Naive thymus-derived CD4-positive, alpha-beta T cell (primary cell): ENCODE data around the gene LGI2. TPM values are rescaled to one million over a fixed set of nuclear protein-coding genes. Genes with fewer than 3 reads are reported as not detected.
"Not testable (repeated sequence)": the region's sequence is repeated elsewhere in the genome, so short reads cannot be mapped to it uniquely, and the experiment has no call there.

Source experiments
- ATAC-seq: fragments of 150-1000 bp; cut with Tn5 transposase; 2 replicates; pipeline ENCODE4 v1.10.0; 2021; ENCODE audit warnings: mild to moderate bottlenecking, moderate library complexity
- CTCF ChIA-PET: fragments of 350-600 bp; sonication (Branson Sonifier 250); formaldehyde crosslinking; loops from one replicate; lab custom pipeline; 2021; ENCODE audit warnings: antibody characterized with exemption; lab: Charles Lee
- POLR2A ChIA-PET: fragments of 350-600 bp; sonication (Branson Sonifier 250); formaldehyde crosslinking; loops from one replicate; lab custom pipeline; 2021; ENCODE audit warnings: antibody characterized with exemption, inconsistent platforms; lab: Charles Lee
- DNase-seq, 9 donors: peaks; one replicate each; pipeline versions ENCODE4 v3.0.0 to v3.0.0-alpha.2; 2020 to 2022; ENCODE audit warnings: mixed read lengths in 1 of 9
- H3K27ac ChIP-seq: one replicate; pipeline ENCODE4 v1.7.0; 2013; ENCODE audit warnings: mild to moderate bottlenecking, low read depth, low read length, moderate library complexity
- H3K27me3 ChIP-seq, 2 donors: one replicate each; pipeline ENCODE4 v1.7.0; 2013; ENCODE audit warnings: low read length in 2 of 2, mild to moderate bottlenecking in 2 of 2, moderate library complexity in 2 of 2; ENCODE audit not compliant: control insufficient read depth in 2 of 2, insufficient read depth in 2 of 2
- H3K36me3 ChIP-seq, 3 experiments: 1 replicate in 2 of 3; 2 replicates in 1 of 3; pipeline ENCODE4 v1.7.0; 2013; ENCODE audit warnings: low read length in 3 of 3, mild to moderate bottlenecking in 3 of 3, moderate library complexity in 1 of 3; ENCODE audit not compliant: insufficient read depth in 3 of 3, control insufficient read depth in 2 of 3
- H3K4me1 ChIP-seq, 2 donors: one replicate each; pipeline ENCODE4 v1.7.0; 2013; ENCODE audit warnings: low read length in 2 of 2, mild to moderate bottlenecking in 2 of 2, moderate library complexity in 1 of 2; ENCODE audit not compliant: control insufficient read depth in 2 of 2, insufficient read depth in 2 of 2
- H3K4me3 ChIP-seq: 2 replicates; pipeline ENCODE4 v1.7.0; 2013; ENCODE audit warnings: mild to moderate bottlenecking, low read length
- H3K9me3 ChIP-seq, 3 experiments: 1 replicate in 2 of 3; 2 replicates in 1 of 3; pipeline ENCODE4 v1.7.0; 2013; ENCODE audit warnings: low read length in 3 of 3; ENCODE audit not compliant: control insufficient read depth in 2 of 3
- H3K27ac Mint-ChIP-seq, 9 donors: one replicate each; pipeline ENCODE4 v1.8.0; 2020 to 2022; ENCODE audit warnings: mixed read lengths in 9 of 9, mild to moderate bottlenecking in 8 of 9, moderate library complexity in 5 of 9, inconsistent platforms in 2 of 9
- H3K27me3 Mint-ChIP-seq, 5 donors: one replicate each; pipeline ENCODE4 v1.8.0; 2021 to 2022; ENCODE audit warnings: mixed read lengths in 5 of 5, mild to moderate bottlenecking in 1 of 5
- H3K36me3 Mint-ChIP-seq, 5 donors: one replicate each; pipeline ENCODE4 v1.8.0; 2020 to 2022; ENCODE audit warnings: mixed read lengths in 5 of 5, mild to moderate bottlenecking in 3 of 5, inconsistent platforms in 1 of 5
- H3K4me1 Mint-ChIP-seq, 7 donors: one replicate each; pipeline ENCODE4 v1.8.0; 2020 to 2022; ENCODE audit warnings: mixed read lengths in 7 of 7, mild to moderate bottlenecking in 3 of 7, inconsistent platforms in 1 of 7
- H3K4me3 Mint-ChIP-seq, 10 donors: one replicate each; pipeline ENCODE4 v1.8.0; 2020 to 2022; ENCODE audit warnings: mild to moderate bottlenecking in 10 of 10, mixed read lengths in 10 of 10, moderate library complexity in 6 of 10, inconsistent platforms in 2 of 10
- H3K9me3 Mint-ChIP-seq, 11 donors: one replicate each; pipeline ENCODE4 v1.8.0; 2020 to 2022; ENCODE audit warnings: mixed read lengths in 11 of 11, mild to moderate bottlenecking in 4 of 11, inconsistent platforms in 1 of 11, moderate library complexity in 1 of 11
- intact Hi-C, 2 donors: fragments of 100-400 bp; cut with micrococcal nuclease; formaldehyde crosslinking; loops; one replicate each; pipeline ENCODE4 v1.15.1; 2023
- polyA plus RNA-seq, 2 donors: library from polyadenylated mRNA; unstranded; fragments of 300-500 nt; fragmentation: Illumina TruSeq; gene quantifications; one replicate each; pipeline ENCODE4 v1.2.3, GENCODE V29; 2021
- total RNA-seq, 6 experiments: library from RNA in 5 of 6; stranded (reverse) in 5 of 6; gene quantifications; 1 replicate in 5 of 6; 2 replicates in 1 of 6; pipeline ENCODE4 v1.2.3 and lab custom pipeline; 2021 to 2026

The LGI2 gene
- total and polyA plus RNA-seq, 7 experiments from 2014 or later, result not detected

DNA sequence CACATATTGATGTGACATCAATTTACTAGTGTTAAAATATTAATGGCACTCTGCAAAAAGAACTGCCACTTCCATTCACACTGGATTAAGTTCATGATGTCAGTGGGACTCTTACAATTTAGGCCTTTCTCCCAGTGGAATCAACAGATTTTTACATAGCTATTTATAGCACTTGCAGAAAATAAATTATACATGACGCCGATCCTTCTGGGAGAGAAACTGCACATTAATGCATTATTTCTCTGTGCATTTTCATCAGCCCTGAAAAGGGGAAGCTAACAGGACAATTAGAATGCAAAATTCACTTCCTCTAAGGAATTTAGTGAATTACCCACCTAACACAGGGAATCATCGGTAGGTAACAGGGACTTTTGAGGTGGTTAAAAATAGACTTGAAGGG, 15.7 kb downstream of the LGI2 start:
- no peak overlapping the region for H3K27ac Mint-ChIP-seq
- no peaks in the 10 kb centered on the region for H3K4me1 Mint-ChIP-seq
- ATAC-seq (no peak), DNase-seq (no peak)
- POLR2A ChIA-PET, result no interaction called here
- H3K36me3 Mint-ChIP-seq, result no peaks in the 10 kb centered on the region
- H3K27ac ChIP-seq, result no peak overlapping the region
- peaks cover 0 to 3% (median 0%) of the 10 kb centered on the region in 11 donors for H3K9me3 Mint-ChIP-seq
- intact Hi-C loops, result no loop called here
- H3K4me3 ChIP-seq, result no peak overlapping the region
- H3K4me1 ChIP-seq, result no peaks in the 10 kb centered on the region
- H3K4me3 Mint-ChIP-seq, result no peak overlapping the region
- H3K27me3 ChIP-seq, result no peaks in the 10 kb centered on the region
- no peaks in the 10 kb centered on the region for H3K36me3 ChIP-seq
- H3K27me3 Mint-ChIP-seq, result peaks cover 11 to 28% (median 17%) of the 10 kb centered on the region in 5 donors
- no peaks in the 10 kb centered on the region for H3K9me3 ChIP-seq
- CTCF ChIA-PET, result interaction anchor here (0.6 kb wide), 1 partner anchor 720 kb away, joined by 3 read pairs; no protein-coding TSS in a partner anchor

DNA sequence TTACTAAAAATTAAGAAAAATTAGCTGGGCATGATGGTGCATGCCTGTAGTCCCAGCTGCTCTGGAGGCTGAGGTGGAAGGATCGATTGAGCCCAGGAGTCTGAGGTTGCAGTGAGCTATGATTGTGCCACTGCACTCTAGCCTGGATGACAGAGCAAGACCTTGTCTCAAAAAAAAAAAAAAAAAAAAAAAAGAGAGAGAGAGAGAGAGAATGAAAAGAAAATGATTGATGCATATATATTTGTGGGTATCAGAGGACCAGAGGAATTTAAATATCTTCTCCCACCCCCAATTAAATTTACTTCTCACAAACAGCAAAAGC, 16.1 kb downstream of the LGI2 start:
- ATAC-seq, H3K36me3 ChIP-seq, intact Hi-C loops, H3K36me3 Mint-ChIP-seq, H3K4me1 ChIP-seq, DNase-seq, H3K4me1 Mint-ChIP-seq, H3K27ac Mint-ChIP-seq, POLR2A ChIA-PET, H3K4me3 ChIP-seq, H3K4me3 Mint-ChIP-seq, H3K27me3 ChIP-seq, H3K9me3 ChIP-seq, H3K27ac ChIP-seq, H3K9me3 Mint-ChIP-seq: not testable (repeated sequence)
- peaks cover 7 to 27% (median 13%) of the 10 kb centered on the region in 5 donors for H3K27me3 Mint-ChIP-seq
- CTCF ChIA-PET, result interaction anchor here (0.6 kb wide), 1 partner anchor 721 kb away, joined by 3 read pairs; no protein-coding TSS in a partner anchor

DNA sequence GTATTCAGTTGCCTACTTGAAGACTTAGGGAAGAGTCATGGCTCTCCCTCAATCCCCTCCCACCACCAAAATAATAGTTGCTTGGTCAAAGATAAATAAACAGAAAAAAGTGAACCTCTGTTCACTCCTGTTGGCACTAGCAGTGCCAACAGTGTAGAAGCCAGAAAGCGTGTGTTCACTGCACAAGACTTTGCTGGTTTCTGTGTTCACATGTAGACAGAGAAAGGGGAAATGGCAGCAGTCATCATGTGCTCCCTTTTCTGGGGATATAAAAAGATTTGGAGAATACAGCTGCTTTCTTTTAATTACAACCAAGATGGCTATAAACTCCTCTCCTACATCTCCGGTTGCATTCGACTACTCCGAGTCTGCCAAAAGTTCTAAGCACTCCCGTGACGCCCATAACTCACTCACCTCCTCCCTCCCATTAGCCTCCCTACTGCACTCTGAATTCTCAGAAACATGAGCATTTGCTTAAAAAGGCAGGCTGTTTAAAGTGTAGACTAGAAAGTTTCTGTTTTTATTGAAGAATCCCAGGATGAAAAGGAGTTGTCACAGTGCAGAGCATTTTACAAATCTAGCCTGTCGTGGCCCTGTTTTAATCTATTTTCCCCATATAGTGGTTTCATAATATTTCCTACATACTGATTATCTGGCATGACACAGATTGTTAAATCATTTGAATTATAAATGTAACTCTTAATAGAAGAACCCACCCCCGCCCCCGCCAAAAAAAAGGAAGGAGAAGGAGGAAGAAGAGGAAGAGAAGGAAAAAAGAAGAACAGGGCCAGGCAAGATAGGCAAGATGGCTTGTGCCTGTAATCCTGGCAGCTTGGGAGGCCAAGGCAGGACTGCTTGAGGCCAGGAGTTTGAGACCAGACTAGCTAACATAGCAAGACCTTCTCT, 16.7 kb downstream of the LGI2 start:
- no peaks in the 10 kb centered on the region for H3K27me3 ChIP-seq
- no peak for DNase-seq
- H3K36me3 Mint-ChIP-seq, result no peaks in the 10 kb centered on the region
- intact Hi-C loops, result no loop called here
- no peak overlapping the region for H3K4me3 ChIP-seq
- ATAC-seq, result no peak
- H3K27ac ChIP-seq, result no peak overlapping the region
- H3K27me3 Mint-ChIP-seq, result peaks cover 7 to 25% (median 12%) of the 10 kb centered on the region in 5 donors
- H3K4me1 ChIP-seq, result no peaks in the 10 kb centered on the region
- H3K4me1 Mint-ChIP-seq, result no peaks in the 10 kb centered on the region
- ChIA-PET POLR2A (no interaction called here), CTCF (interaction anchor here (0.6 kb wide), 1 partner anchor 721 kb away, joined by 3 read pairs; no protein-coding TSS in a partner anchor)
- no peak overlapping the region for H3K4me3 Mint-ChIP-seq
- H3K9me3 ChIP-seq, result no peaks in the 10 kb centered on the region
- H3K36me3 ChIP-seq, result no peaks in the 10 kb centered on the region
- H3K9me3 Mint-ChIP-seq, result peaks cover 0 to 5% (median 0%) of the 10 kb centered on the region in 11 donors
- no peak overlapping the region for H3K27ac Mint-ChIP-seq

DNA sequence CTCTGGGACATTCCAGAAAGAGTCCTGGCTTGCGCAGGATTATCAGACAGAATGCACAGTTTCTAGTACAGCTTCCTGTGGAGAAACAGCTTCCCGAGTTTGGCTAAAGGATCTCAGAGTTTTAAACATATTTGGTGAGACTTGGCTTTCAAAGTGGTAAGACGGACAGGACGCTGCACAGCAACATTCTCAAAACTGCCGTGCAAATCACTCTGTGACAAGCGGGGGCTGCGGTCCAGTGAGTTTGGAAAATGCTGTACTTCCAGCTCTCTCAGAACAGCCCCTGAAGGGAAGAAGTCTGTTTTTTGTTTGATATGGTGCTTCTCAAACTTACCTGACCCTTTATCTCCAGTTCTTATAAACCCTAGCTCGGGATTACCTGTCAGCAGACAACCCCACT, 18.1 kb downstream of the LGI2 start:
- Histone ChIP-seq H3K27ac (no peak overlapping the region), H3K9me3 (no peaks in the 10 kb centered on the region), H3K27me3 (no peaks in the 10 kb centered on the region), H3K36me3 (no peaks in the 10 kb centered on the region), H3K4me1 (no peaks in the 10 kb centered on the region), H3K4me3 (no peak overlapping the region)
- H3K4me1 Mint-ChIP-seq, result no peaks in the 10 kb centered on the region
- POLR2A ChIA-PET, result no interaction called here
- DNase-seq (no peak), ATAC-seq (no peak)
- intact Hi-C loops, result no loop called here
- CTCF ChIA-PET, result interaction anchor here (0.7 kb wide), 1 partner anchor 80 kb away, joined by 3 read pairs; no protein-coding TSS in a partner anchor
- peaks cover 0 to 5% (median 0%) of the 10 kb centered on the region in 11 donors for H3K9me3 Mint-ChIP-seq
- H3K4me3 Mint-ChIP-seq, result no peak overlapping the region
- H3K27ac Mint-ChIP-seq, result no peak overlapping the region
- H3K27me3 Mint-ChIP-seq, result peaks cover 2 to 23% (median 10%) of the 10 kb centered on the region in 5 donors
- no peaks in the 10 kb centered on the region for H3K36me3 Mint-ChIP-seq

DNA sequence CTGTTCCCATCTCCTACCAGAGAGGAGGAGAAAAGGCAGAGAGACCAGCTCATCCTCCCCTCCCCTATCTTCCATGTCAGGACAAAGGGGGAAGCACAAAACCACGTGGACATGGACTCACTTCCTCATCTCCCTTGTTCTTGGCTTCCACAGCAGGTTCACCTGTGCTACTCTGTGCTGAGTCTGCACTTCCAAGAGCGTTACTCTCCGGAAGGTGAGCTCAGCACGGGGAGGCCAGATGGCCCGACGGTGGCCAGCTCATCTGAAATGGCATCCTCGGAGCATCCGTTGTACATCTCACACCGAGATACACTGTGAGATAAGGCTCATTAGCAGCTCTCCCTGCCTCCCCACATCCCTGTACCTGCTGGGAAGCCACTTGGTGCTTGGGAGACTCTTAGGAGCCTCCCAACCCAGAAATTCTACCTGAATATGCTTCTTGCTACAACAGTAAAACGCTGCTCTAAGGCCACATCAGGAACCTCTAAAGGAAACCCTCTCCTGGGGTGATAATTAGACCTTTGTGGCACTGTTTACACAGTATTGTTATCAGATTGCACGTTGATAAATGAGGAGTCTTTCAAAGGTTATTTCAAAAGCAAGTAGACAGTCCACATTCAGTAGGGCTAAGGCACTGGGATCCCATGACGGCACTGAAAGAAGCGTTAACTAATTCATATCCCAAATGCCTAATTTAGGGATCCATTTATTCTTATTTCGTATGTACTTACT, 19.4 kb downstream of the LGI2 start:
- Mint-ChIP-seq H3K36me3 (no peaks in the 10 kb centered on the region), H3K27me3 (peaks cover 3 to 17% (median 9%) of the 10 kb centered on the region in 5 donors), H3K27ac (no peak overlapping the region), H3K9me3 (peaks cover 0 to 6% (median 0%) of the 10 kb centered on the region in 11 donors), H3K4me3 (no peak overlapping the region), H3K4me1 (peaks cover 0 to 1% (median 0%) of the 10 kb centered on the region in 7 donors)
- Histone ChIP-seq H3K9me3 (no peaks in the 10 kb centered on the region), H3K27me3 (no peaks in the 10 kb centered on the region), H3K4me3 (no peak overlapping the region), H3K27ac (no peak overlapping the region), H3K36me3 (no peaks in the 10 kb centered on the region), H3K4me1 (no peaks in the 10 kb centered on the region)
- intact Hi-C loops, result no loop called here
- ChIA-PET CTCF (no interaction called here), POLR2A (no interaction called here)
- ATAC-seq (no peak), DNase-seq (no peak)

DNA sequence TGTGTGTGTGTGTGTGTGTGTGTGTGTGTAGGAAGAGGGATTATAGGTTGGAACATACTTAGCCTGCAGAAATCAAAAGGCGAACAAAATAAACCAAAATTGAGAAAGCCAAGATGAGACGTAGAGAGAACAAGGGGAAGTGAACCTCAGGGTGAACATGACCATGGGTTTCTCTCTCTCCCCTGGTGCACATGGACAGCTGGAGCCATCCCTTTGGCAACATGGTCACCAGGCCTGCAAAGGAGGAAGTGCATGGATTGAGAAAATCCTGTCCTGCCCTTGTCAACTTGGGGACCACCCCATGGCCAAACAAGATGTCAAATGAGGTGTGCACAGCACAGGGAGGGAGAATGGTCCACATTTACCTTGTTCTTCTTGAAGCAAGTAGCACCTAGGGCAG, 23.1 kb downstream of the LGI2 start:
- Histone ChIP-seq H3K27ac (no peak overlapping the region), H3K9me3 (no peaks in the 10 kb centered on the region), H3K4me3 (no peak overlapping the region), H3K4me1 (no peaks in the 10 kb centered on the region), H3K27me3 (no peaks in the 10 kb centered on the region), H3K36me3 (no peaks in the 10 kb centered on the region)
- CTCF ChIA-PET, result no interaction called here
- POLR2A ChIA-PET, result no interaction called here
- Mint-ChIP-seq H3K27me3 (peaks cover 2 to 17% (median 7%) of the 10 kb centered on the region in 5 donors), H3K9me3 (peaks cover 0 to 9% (median 0%) of the 10 kb centered on the region in 11 donors), H3K27ac (peak overlapping the region in 1 of 9 donors; percentile 27), H3K4me3 (no peak overlapping the region), H3K36me3 (peaks cover 0 to 4% (median 0%) of the 10 kb centered on the region in 5 donors), H3K4me1 (peaks cover 0 to 1% (median 0%) of the 10 kb centered on the region in 7 donors)
- DNase-seq, result no peak
- no peak for ATAC-seq
- intact Hi-C loops, result no loop called here
